WERI-Rb-1 (cell line): ENCODE measurements around the gene TRAF3.

Experiments used
- DNase-seq: peaks from one replicate; pipeline ENCODE4 v3.0.0-alpha.2; 2020
- H3K27ac ChIP-seq: fragments of 250-450 bp; sonication (Bioruptor Pico); 2 replicates; pipeline ENCODE4 v1.5.1; 2020; ENCODE audit warnings: mild to moderate bottlenecking, moderate library complexity
- H3K27me3 ChIP-seq: fragments of 250-450 bp; sonication (Bioruptor Pico); 2 replicates; pipeline ENCODE4 v1.5.1; 2021; ENCODE audit warnings: mild to moderate bottlenecking, low read depth, moderate library complexity; ENCODE audit not compliant: insufficient read depth, severe bottlenecking
- H3K36me3 ChIP-seq: fragments of 250-450 bp; sonication (Bioruptor Pico); 2 replicates; pipeline ENCODE4 v1.5.1; 2020; ENCODE audit warnings: mild to moderate bottlenecking, moderate library complexity
- H3K4me3 ChIP-seq: 2 replicates; pipeline ENCODE4 v1.5.1; 2011; ENCODE audit warnings: low read depth, mild to moderate bottlenecking, control low read depth, low read length
- H3K9me3 ChIP-seq: fragments of 250-450 bp; sonication (Bioruptor Pico); 2 replicates; pipeline ENCODE4 v1.5.1; 2021; ENCODE audit warnings: mild to moderate bottlenecking, moderate library complexity; ENCODE audit not compliant: severe bottlenecking
- TF ChIP-seq, protein P1 (sequence below): IDR thresholded peaks from 2 replicates; pipeline ENCODE4 v1.5.1; 2011; ENCODE audit warnings: low read depth, mild to moderate bottlenecking, control low read depth, inconsistent platforms, low read length

The TRAF3 gene

DNA sequence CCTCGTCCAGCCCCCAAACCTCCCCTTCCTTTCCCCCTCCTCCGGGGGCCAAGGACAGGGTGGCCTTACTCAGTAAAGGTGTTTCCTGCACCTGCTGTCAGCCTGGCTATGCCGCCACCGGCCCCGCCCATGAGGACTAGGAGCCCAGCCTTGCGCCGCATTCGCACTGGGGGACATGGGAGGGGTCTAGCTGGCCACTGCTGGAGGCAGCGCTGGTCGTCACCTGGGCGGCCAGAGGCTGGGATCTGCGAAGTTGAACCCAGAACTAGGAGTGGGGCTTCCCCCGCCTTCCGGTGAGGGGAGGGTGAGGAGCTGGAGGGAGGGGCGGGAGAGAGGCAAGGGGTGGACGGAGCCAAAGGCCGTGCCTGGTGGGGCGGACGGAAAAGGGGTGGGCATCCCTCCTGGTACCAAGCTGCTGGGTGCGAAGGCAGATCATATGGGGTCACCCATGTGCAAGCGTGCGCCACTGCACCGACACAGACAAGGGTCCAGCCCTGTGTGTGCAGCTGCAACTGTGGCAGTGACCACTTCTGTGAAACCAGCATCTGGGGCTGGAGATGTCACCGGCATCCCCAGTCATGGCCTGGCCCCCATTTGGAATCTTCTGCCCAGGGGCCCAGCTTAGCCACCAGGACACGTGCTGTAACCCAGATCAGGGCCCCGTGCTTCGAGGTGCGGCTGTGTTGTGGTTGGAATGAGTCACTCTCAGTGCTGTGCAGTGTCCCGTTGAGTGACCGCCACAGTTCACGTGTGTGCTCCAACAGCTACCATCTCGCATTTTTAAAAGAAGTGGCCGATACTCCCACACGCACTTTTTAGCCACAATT, 153.7 kb downstream of the TRAF3 start:
- peaks cover 4% of the 10 kb centered on the region; the same call in 1 of the 2 replicates for H3K36me3 ChIP-seq
- TF ChIP-seq, protein P1, sequence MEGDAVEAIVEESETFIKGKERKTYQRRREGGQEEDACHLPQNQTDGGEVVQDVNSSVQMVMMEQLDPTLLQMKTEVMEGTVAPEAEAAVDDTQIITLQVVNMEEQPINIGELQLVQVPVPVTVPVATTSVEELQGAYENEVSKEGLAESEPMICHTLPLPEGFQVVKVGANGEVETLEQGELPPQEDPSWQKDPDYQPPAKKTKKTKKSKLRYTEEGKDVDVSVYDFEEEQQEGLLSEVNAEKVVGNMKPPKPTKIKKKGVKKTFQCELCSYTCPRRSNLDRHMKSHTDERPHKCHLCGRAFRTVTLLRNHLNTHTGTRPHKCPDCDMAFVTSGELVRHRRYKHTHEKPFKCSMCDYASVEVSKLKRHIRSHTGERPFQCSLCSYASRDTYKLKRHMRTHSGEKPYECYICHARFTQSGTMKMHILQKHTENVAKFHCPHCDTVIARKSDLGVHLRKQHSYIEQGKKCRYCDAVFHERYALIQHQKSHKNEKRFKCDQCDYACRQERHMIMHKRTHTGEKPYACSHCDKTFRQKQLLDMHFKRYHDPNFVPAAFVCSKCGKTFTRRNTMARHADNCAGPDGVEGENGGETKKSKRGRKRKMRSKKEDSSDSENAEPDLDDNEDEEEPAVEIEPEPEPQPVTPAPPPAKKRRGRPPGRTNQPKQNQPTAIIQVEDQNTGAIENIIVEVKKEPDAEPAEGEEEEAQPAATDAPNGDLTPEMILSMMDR = no peak
- no peak overlapping the region for H3K4me3 ChIP-seq
- peaks cover 14% of the 10 kb centered on the region for H3K27me3 ChIP-seq
- H3K9me3 ChIP-seq = no peaks in the 10 kb centered on the region
- H3K27ac ChIP-seq = no peak overlapping the region
- no peak for DNase-seq

DNA sequence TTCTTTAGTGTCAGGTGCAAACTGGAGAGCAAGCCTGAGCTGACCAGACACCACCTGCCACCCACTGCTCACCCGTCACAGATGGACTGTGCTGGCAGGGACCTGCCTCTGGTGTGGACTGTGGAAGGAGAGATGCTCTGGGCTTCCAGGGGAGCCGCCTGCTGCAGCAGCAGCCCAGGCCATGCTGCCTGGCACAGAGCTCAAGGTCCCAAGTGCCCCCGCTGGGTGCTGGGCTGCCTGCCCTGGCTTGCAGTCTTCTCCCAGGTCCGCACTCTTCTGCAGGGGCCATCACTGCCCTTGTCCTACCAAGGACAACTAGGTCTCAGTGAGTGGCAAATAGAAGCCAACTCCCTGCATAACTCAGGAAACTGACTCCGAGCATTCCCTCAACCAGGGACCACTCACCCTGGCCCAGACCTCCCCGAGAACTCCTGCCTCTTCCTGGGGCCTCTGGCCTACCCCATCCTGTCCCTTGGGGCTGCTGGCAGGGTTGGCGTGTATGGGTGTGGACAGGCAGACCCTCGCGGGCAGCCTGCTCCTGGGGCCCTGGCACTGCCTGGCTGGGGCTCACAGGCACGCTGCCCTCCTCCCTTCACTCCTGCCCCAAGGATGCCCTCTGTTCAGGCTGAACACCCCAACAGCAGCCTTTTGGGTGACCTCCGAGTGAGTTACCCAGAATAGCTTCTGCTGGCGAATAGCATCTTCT, 154.5 kb downstream of the TRAF3 start:
- Histone ChIP-seq H3K27ac (no peak overlapping the region), H3K27me3 (peaks cover 14% of the 10 kb centered on the region), H3K4me3 (no peak overlapping the region), H3K36me3 (peaks cover 4% of the 10 kb centered on the region), H3K9me3 (no peaks in the 10 kb centered on the region)
- TF ChIP-seq, protein P1 = no peak
- DNase-seq = no peak

DNA sequence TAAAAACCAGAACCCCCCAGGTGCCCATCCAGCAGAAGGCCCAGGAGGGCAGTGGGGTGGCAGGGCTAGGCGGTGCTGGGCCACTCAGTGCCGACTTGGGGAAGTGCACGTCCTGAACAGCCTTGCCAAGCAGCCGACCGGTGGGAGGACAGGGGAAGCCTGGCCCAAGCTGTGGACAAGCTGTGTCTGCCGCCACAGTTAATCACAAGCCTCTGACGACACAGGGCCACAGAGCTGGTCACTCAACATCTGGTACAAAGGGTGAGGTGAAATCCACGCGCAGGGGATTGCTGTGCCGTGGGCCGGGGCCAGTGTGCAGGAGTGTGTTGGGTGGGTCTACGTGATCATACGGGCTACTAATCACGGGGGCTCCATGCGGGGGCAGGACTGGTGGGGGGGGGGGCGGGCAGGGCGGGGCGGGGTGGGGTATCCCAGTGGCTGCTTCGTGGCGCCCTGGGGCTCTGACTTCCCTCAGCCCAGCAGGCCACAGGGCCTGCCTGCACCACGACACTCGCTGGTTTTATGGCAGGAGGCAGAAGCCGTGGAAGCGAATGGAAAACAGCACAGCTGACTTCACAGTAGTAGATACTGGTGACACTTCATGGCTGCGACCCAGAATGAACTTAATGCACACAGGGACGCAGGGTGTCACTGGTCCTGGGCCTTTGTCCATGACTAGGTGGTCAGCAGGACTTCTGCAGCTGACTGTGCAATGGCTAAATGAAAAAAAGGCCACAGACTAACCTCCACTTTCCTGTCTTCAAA, 155.4 kb downstream of the TRAF3 start:
- no peaks in the 10 kb centered on the region for H3K9me3 ChIP-seq
- TF ChIP-seq, protein P1 = no peak
- H3K27ac ChIP-seq = no peak overlapping the region
- H3K27me3 ChIP-seq = peaks cover 14% of the 10 kb centered on the region
- no peak overlapping the region for H3K4me3 ChIP-seq
- H3K36me3 ChIP-seq = peaks cover 11% of the 10 kb centered on the region
- no peak for DNase-seq

DNA sequence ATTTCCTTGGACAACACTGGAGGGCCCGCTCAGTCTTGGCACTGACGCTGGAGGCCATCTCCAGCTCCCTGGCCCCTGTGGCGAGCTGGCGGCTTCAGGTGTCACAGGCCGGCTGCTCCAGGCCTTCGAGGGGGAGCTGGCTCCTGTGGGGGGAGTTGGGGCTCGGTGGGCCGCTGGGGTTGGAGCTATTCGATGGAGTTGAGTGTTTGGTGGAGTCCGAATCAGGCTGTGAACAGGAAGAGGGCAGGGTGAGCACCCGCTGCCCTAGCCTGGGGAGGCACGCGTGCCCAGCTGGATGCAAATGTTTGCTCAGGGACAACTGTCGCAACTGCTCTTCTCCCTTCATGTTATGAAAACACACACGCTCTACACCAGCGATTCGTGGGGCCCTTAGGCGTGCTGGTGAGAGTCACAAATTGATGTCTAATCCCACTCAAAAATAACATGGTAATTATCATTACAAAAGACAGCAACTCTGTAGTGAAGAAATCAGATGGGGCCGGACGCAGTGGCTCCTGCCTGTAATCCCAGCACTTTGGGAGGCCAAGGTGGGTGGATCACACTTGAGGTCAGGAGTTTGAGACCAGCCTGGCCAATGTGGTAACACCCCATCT, 156.5 kb downstream of the TRAF3 start:
- DNase-seq = no peak
- no peak overlapping the region for H3K27ac ChIP-seq
- peaks cover 12% of the 10 kb centered on the region for H3K27me3 ChIP-seq
- no peak overlapping the region for H3K4me3 ChIP-seq
- TF ChIP-seq, protein P1 = no peak
- peaks cover 11% of the 10 kb centered on the region for H3K36me3 ChIP-seq
- no peaks in the 10 kb centered on the region for H3K9me3 ChIP-seq

DNA sequence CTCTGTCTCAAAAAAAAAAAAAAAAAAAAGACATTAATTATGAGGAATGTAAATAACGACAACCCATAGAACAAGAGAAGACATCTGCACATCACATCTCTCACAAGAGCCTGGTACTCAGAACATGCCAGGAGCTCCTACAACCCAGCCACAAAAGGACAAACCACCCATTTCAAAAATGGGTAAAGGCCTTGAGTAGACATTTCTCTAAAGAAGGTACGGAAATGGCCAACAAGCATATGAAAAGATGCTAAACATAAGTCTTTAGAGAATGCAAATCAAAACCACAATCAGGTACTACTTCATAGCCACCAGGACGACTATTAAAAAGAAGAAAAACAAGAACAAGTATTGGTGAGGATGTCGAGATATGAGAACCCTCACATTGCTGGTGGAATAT, 158.5 kb downstream of the TRAF3 start:
- Histone ChIP-seq H3K36me3 (peaks cover 16% of the 10 kb centered on the region), H3K9me3 (no peaks in the 10 kb centered on the region), H3K4me3 (no peak overlapping the region), H3K27me3 (no peaks in the 10 kb centered on the region), H3K27ac (no peak overlapping the region)
- no peak for DNase-seq
- TF ChIP-seq, protein P1 = no peak
